NCI-H774 (cell line): ENCODE data around the gene LURAP1L.
A peak's percentile ranks its signal among the peaks of the same experiment; 100 is the strongest.
"Not testable (repeated sequence)": the region's sequence is repeated elsewhere in the genome, so short reads cannot be mapped to it uniquely, and the experiment has no call there.

Source experiments
- DNase-seq: peaks from one replicate; lab custom pipeline; 2025; lab: John Stamatoyannopoulos, UW

LURAP1L gene

DNA sequence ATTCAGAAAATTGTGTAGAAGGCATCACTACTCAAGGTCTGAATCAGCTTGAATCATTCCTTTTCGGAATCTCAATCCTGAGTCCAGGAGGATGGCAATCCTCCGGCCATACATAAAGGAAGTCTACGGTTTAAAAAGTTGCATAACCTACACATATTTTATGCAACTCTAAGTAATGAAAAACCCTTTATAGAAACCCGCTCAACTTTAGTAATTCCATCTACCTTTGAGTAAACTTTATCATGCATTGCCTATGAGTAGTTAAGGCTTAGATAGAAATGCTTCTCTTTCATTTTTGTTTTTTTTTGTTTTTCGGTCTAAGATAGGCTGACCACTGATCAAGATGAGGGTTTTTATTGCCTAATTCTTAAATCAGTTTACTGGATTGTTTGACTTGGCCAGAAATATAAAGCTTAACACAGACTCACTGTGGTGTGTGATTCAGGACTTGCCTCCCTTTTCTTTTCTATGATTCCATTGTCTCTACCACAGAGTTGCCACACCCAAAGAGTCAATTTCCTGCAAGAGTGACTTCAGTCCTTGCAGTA is 85.0 kb downstream of the LURAP1L start:
- DNase-seq: no peak

DNA sequence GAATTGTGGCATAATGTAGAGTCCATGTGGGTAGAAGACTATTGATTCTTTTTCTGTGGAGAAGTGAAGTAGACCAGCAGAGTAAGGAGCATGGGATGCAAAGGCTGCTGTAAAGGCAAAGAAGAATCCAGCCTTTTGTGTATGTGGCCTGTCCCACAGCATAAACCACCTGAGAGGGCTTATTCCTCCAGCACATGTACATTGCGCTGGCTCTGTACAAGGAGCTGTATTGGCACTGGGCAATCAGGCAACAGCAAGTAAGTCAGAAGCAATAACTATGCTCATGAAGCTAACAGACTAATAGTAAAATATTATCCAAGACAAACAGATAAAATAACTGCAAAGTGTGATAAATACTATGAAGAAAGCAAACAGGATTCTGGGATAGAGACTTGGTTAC is 86.2 kb downstream of the LURAP1L start:
- DNase-seq: no peak

- peak; percentile 24 for DNase-seq
Measured at GRCh38 chr9:12862611-12863410, 88.0 kb downstream of the LURAP1L start.

DNA sequence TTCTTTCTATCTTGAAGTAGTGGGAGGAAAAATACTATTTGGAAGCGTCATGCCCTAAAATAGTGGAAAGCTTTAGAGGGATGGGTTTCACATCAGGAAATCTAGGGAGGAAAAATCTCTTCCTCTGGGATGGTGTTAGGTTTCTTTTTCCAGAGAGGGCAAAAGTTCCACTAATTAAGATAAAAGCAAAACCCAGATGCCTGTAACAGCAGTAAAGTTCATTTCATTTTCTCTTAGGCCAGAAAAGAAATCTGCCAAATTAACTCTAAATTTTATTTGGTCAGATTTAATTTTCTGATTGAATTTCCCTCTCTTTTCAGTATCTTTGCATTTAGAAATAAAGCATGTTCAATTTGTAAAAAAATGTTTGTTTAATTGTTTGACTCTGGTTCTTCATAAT is 88.8 kb downstream of the LURAP1L start:
- no peak for DNase-seq

GRCh38 chr9:12865380-12865779 is 90.6 kb downstream of the LURAP1L start:
- DNase-seq: not testable (repeated sequence)
